CD4-positive, alpha-beta memory T cell (primary cell): ENCODE results near the gene ZNF534. TPM values are rescaled to one million over a fixed set of nuclear protein-coding genes. Genes with fewer than 3 reads are reported as not detected.
A peak's percentile ranks its signal among the peaks of the same experiment; 100 is the strongest.

Experiments
- CTCF ChIA-PET: fragments of 350-600 bp; sonication (Branson Sonifier 250); formaldehyde crosslinking; loops from one replicate; lab custom pipeline; 2021; ENCODE audit warnings: inconsistent platforms; ENCODE audit not compliant: partially characterized antibody; lab: Charles Lee
- POLR2A ChIA-PET: fragments of 350-600 bp; sonication (Branson Sonifier 250); formaldehyde crosslinking; loops from one replicate; lab custom pipeline; 2021; ENCODE audit not compliant: partially characterized antibody; lab: Charles Lee
- DNase-seq, 5 donors: peaks; one replicate each; pipeline versions ENCODE4 v3.0.0 to v3.0.0-alpha.2; 2020 to 2022; ENCODE audit warnings: mixed read lengths in 1 of 5
- H3K27ac ChIP-seq: one replicate; pipeline ENCODE4 v1.7.0; 2013; ENCODE audit warnings: low read depth, low read length
- H3K27me3 ChIP-seq: 2 replicates; pipeline ENCODE4 v1.7.0; 2013; ENCODE audit warnings: mild to moderate bottlenecking, low read length, moderate library complexity; ENCODE audit not compliant: insufficient read depth
- H3K36me3 ChIP-seq: 2 replicates; pipeline ENCODE4 v1.7.0; 2013; ENCODE audit warnings: mild to moderate bottlenecking, low read length, moderate library complexity; ENCODE audit not compliant: insufficient read depth
- H3K4me1 ChIP-seq: 2 replicates; pipeline ENCODE4 v1.7.0; 2013; ENCODE audit warnings: mild to moderate bottlenecking, low read length, moderate library complexity; ENCODE audit not compliant: insufficient read depth
- H3K4me3 ChIP-seq, 2 donors: one replicate each; pipeline ENCODE4 v1.7.0; 2013; ENCODE audit warnings: low read length in 2 of 2, mild to moderate bottlenecking in 1 of 2
- H3K9me3 ChIP-seq, 2 donors: one replicate each; pipeline ENCODE4 v1.7.0; 2013; ENCODE audit warnings: low read length in 2 of 2, control low read depth in 1 of 2; ENCODE audit not compliant: control insufficient read depth in 1 of 2
- H3K27ac Mint-ChIP-seq, 7 donors: one replicate each; pipeline ENCODE4 v1.8.0; 2020 to 2021; ENCODE audit warnings: mixed read lengths in 7 of 7, mild to moderate bottlenecking in 6 of 7, inconsistent platforms in 3 of 7, moderate library complexity in 3 of 7
- H3K27me3 Mint-ChIP-seq, 2 donors: one replicate each; pipeline ENCODE4 v1.8.0; 2020 to 2021; ENCODE audit warnings: mixed read lengths in 2 of 2
- H3K36me3 Mint-ChIP-seq, 2 donors: one replicate each; pipeline ENCODE4 v1.8.0; 2020 to 2021; ENCODE audit warnings: mixed read lengths in 2 of 2, inconsistent platforms in 1 of 2, mild to moderate bottlenecking in 1 of 2
- H3K4me1 Mint-ChIP-seq, 4 donors: one replicate each; pipeline ENCODE4 v1.8.0; 2020 to 2021; ENCODE audit warnings: mixed read lengths in 4 of 4, mild to moderate bottlenecking in 1 of 4
- H3K4me3 Mint-ChIP-seq, 8 donors: one replicate each; pipeline ENCODE4 v1.8.0; 2020 to 2021; ENCODE audit warnings: mixed read lengths in 8 of 8, mild to moderate bottlenecking in 7 of 8, moderate library complexity in 6 of 8, inconsistent platforms in 3 of 8
- H3K9me3 Mint-ChIP-seq, 8 donors: one replicate each; pipeline ENCODE4 v1.8.0; 2020 to 2021; ENCODE audit warnings: mixed read lengths in 8 of 8, mild to moderate bottlenecking in 5 of 8, inconsistent platforms in 3 of 8, moderate library complexity in 1 of 8
- intact Hi-C: fragments of 100-400 bp; cut with micrococcal nuclease; formaldehyde crosslinking; loops from one replicate; pipeline ENCODE4 v1.15.1; 2023
- polyA plus RNA-seq, 2 donors: library from polyadenylated mRNA; unstranded; fragments of 300-500 nt; fragmentation: Illumina TruSeq; gene quantifications; one replicate each; pipeline ENCODE4 v1.2.3, GENCODE V29; 2021
- total RNA-seq, 2 experiments: library from RNA; stranded (reverse); gene quantifications; one replicate each; pipeline ENCODE4 v1.2.3, GENCODE V29; 2021

The ZNF534 gene
- under 1 TPM in 1 of 2 experiments, not detected in 1; 0.15 TPM for total RNA-seq
- polyA plus RNA-seq = not detected

DNA sequence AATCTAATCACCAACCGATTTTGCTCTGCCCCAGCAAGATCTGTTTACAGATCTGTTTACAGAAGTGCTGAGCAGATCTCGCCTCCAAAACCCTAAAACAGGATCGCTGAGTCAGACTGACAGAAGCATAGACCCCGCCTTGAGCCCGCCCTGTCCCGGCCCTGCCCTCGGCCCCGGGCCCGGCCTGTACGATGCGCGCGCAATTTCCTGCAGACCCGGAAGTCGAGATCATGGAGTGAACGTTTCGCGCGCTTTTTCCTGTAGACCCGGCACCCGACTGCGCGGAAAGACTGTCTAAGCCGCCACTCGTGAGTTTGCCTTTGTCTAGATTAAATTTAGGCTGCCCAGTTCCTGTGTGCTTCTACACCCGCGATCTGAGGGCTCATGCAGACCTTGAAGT, at the start of gene ZNF534:
TSS of gene ZNF534 (plus strand) at position 212 of the 400 bp plus-strand sequence. CDS start 2,327 bp downstream, outside the sequence.
- intact Hi-C loops = no loop called here
- Histone ChIP-seq H3K27ac (no peak within 1 kb of the TSS), H3K4me1 (no peaks in the 10 kb centered on the region), H3K27me3 (no peaks in the 10 kb centered on the region), H3K4me3 (no peak within 1 kb of the TSS), H3K9me3 (peaks cover 0 to 29% of the 10 kb centered on the region in 2 donors), H3K36me3 (no peaks in the 10 kb centered on the region)
- ChIA-PET POLR2A (no interaction called here), CTCF (no interaction called here)
- Mint-ChIP-seq H3K27ac (no peak within 1 kb of the TSS), H3K36me3 (peaks cover 16 to 25% of the 10 kb centered on the region in 2 donors), H3K9me3 (peaks cover 3 to 94% (median 74%) of the 10 kb centered on the region in 8 donors), H3K27me3 (no peaks in the 10 kb centered on the region), H3K4me3 (no peak within 1 kb of the TSS), H3K4me1 (no peaks in the 10 kb centered on the region)
- DNase-seq = no peak

DNA sequence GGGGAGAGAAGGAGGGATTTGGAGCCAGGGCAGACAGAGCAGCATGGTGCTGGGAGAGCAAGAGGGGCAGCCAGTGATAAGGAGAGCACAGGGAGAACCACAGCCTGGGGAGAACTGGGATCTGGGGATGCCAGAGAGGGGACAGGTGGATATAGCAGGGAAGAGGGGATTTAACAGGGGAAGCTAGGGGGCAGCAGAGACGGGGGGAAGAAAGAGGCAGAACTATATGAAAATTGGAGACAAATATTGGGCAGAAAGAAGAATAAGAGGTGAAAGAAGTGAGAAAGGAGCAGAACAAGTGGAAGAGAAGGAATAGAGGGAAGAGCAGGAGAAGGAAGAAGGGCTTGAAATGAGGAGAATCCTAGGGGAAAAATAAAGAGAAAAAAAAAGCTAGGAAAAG, 37.8 kb upstream of the ZNF534 start:
- Histone ChIP-seq H3K4me3 (no peak overlapping the region), H3K9me3 (peaks cover 0 to 35% of the 10 kb centered on the region in 2 donors), H3K27me3 (no peaks in the 10 kb centered on the region), H3K27ac (no peak overlapping the region), H3K4me1 (no peaks in the 10 kb centered on the region), H3K36me3 (no peaks in the 10 kb centered on the region)
- intact Hi-C loops = no loop called here
- H3K4me3 Mint-ChIP-seq = peak overlapping the region in 3 of 8 donors; percentile 11 to 71 (median 13)
- peak overlapping the region in 1 of 7 donors; percentile 68 for H3K27ac Mint-ChIP-seq
- ChIA-PET CTCF (no interaction called here), POLR2A (interaction anchor here (1.0 kb wide), 1 partner anchor 55 kb away, joined by 3 read pairs; the partner anchor contains the start of gene ZNF610)
- H3K36me3 Mint-ChIP-seq = peaks cover 40 to 44% of the 10 kb centered on the region in 2 donors
- peaks cover 0 to 1% (median under 1%) of the 10 kb centered on the region in 4 donors for H3K4me1 Mint-ChIP-seq
- H3K9me3 Mint-ChIP-seq = peaks cover 4 to 89% (median 76%) of the 10 kb centered on the region in 8 donors
- no peaks in the 10 kb centered on the region for H3K27me3 Mint-ChIP-seq
- DNase-seq = no peak

DNA sequence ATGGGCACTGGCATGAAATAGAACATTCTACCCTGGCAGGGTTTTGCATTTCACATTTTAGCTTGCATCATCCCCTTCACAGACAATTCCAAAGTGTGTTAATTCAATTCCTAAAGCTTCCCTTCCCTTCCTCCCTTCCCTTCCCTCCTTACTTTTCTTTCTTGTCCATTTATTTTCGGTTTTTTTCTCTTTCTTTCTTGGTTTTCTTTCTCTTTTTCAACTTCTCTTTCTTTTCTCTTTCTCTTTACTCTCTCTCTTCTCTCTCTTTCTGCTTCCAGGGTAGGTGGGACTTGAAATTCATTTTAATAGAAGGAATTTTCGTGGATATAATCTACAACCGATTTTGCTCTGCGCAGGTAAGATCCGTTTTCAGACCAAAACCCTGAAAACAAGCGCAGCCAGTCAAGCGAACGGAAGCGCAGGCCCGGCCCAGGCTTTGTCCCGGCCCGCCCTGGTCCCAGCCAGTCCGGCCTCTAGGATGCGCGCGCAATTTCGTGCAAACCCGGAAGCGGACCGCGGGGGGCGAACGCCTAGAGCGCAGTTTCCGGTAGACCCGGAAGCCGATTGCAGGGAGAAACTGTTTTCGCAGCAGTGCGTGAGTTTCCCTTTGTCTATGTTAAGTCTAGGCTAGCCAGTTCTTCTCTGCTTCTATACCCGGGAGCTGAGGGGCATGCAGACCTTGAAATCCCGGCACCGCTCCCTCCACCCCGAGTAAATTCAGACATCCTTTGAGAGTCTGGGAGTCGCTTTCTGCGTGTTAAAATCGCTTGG, 31.5 kb upstream of the ZNF534 start, which contains the start of gene ZNF528:
TSS of gene ZNF528 (plus strand) at position 540 of the 771 bp plus-strand sequence. CDS start 4,165 bp downstream, outside the sequence.
- peak within 1 kb of the TSS; percentile 89 to 98 for H3K4me3 ChIP-seq
- peak within 1 kb of the TSS; percentile 76 to 93 (median 92) for H3K27ac Mint-ChIP-seq
- peak within 1 kb of the TSS; percentile 56 for H3K27ac ChIP-seq
- intact Hi-C loops = loop anchor here (1.0 to 5.0 kb wide), 5 partner anchors 28 to 173 kb away; partner anchors contain the start of genes ZNF610, ZNF701, ZNF766 and ZNF808
- H3K36me3 ChIP-seq = peaks cover 7% of the 10 kb centered on the region
- ChIA-PET CTCF (no interaction called here), POLR2A (interaction anchor here (0.7 to 2.9 kb wide), 6 partner anchors 24 to 294 kb away, joined by 3 to 13 read pairs (median 3); partner anchors contain the start of genes ZNF610 and ZNF880)
- peaks cover 2 to 84% (median 62%) of the 10 kb centered on the region in 8 donors for H3K9me3 Mint-ChIP-seq
- peak within 1 kb of the TSS; percentile 86 to 95 (median 90) for H3K4me3 Mint-ChIP-seq
- H3K4me1 Mint-ChIP-seq = peaks cover 13 to 29% (median 22%) of the 10 kb centered on the region in 4 donors
- DNase-seq = peak; percentile 85 to 93 (median 88)
- no peaks in the 10 kb centered on the region for H3K27me3 Mint-ChIP-seq
- H3K27me3 ChIP-seq = no peaks in the 10 kb centered on the region
- H3K9me3 ChIP-seq = peaks cover 0 to 8% of the 10 kb centered on the region in 2 donors
- peaks cover 14% of the 10 kb centered on the region for H3K4me1 ChIP-seq
- H3K36me3 Mint-ChIP-seq = peaks cover 72 to 74% of the 10 kb centered on the region in 2 donors

DNA sequence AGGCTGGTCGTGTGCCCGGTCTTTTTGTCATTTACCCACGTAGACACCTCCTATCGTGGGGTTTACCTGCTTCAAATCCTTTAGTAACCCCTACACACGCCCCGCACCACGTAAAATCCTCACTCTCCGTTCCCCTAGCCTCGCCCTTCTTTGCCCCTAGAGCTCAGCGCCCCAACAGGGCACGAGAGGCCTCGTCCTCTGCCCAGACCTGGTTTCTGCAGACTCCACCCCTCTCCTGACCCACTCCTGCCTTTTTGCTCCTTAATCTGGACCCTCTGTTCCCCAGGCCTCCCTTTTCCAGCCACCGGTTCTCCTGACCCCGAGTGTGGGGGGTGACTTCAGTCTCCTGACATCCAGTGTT, 30.9 kb upstream of the ZNF534 start:
- Mint-ChIP-seq H3K36me3 (peaks cover 74% of the 10 kb centered on the region in 2 donors), H3K4me1 (peaks cover 13 to 29% (median 22%) of the 10 kb centered on the region in 4 donors), H3K27me3 (no peaks in the 10 kb centered on the region), H3K9me3 (peaks cover 2 to 80% (median 60%) of the 10 kb centered on the region in 8 donors), H3K27ac (peak overlapping the region; percentile 76 to 93 (median 92)), H3K4me3 (peak overlapping the region; percentile 86 to 95 (median 90))
- H3K4me3 ChIP-seq = peak overlapping the region; percentile 89 to 98
- ChIA-PET POLR2A (interaction anchor here (0.7 to 2.9 kb wide), 5 partner anchors 29 to 293 kb away, joined by 3 to 13 read pairs (median 3); partner anchors contain the start of genes ZNF610 and ZNF880), CTCF (interaction anchor here (0.8 kb wide), 1 partner anchor 262 kb away, joined by 3 read pairs; no protein-coding TSS in a partner anchor)
- peaks cover 14% of the 10 kb centered on the region for H3K4me1 ChIP-seq
- H3K27ac ChIP-seq = peak overlapping the region; percentile 56
- intact Hi-C loops = loop anchor here (5.0 kb wide), 1 partner anchor 129 kb away; the partner anchor contains the start of gene ZNF808
- H3K27me3 ChIP-seq = no peaks in the 10 kb centered on the region
- no peak for DNase-seq
- peaks cover 7% of the 10 kb centered on the region for H3K36me3 ChIP-seq
- peaks cover 0 to 8% of the 10 kb centered on the region in 2 donors for H3K9me3 ChIP-seq

DNA sequence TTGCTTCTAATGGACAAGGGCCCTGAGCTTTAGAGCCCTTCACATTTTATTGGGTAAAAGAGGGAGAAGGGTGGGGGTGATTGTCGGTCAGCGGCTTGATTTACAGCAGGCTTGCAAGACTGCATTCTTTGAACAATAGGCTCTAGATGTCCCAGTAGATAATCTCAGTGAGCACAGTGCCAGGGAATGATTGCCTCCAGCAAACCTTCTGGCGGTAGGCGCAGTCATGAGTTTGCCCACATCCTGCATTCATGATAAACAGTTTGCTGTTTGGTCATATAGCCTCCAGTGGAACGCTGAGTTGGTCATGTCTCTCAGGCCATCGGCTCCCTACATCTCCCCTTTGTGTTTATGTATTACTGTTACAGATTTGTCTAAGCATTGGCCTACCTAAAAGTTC, 18.7 kb upstream of the ZNF534 start:
- Mint-ChIP-seq H3K27ac (no peak overlapping the region), H3K9me3 (peaks cover 6 to 100% (median 88%) of the 10 kb centered on the region in 8 donors), H3K27me3 (no peaks in the 10 kb centered on the region), H3K4me1 (no peaks in the 10 kb centered on the region), H3K4me3 (no peak overlapping the region), H3K36me3 (peaks cover 86 to 88% of the 10 kb centered on the region in 2 donors)
- peaks cover 0 to 35% of the 10 kb centered on the region in 2 donors for H3K9me3 ChIP-seq
- no peaks in the 10 kb centered on the region for H3K4me1 ChIP-seq
- intact Hi-C loops = no loop called here
- no peak overlapping the region for H3K27ac ChIP-seq
- no peak overlapping the region for H3K4me3 ChIP-seq
- ChIA-PET CTCF (no interaction called here), POLR2A (no interaction called here)
- no peaks in the 10 kb centered on the region for H3K27me3 ChIP-seq
- peaks cover 27% of the 10 kb centered on the region for H3K36me3 ChIP-seq
- DNase-seq = no peak

DNA sequence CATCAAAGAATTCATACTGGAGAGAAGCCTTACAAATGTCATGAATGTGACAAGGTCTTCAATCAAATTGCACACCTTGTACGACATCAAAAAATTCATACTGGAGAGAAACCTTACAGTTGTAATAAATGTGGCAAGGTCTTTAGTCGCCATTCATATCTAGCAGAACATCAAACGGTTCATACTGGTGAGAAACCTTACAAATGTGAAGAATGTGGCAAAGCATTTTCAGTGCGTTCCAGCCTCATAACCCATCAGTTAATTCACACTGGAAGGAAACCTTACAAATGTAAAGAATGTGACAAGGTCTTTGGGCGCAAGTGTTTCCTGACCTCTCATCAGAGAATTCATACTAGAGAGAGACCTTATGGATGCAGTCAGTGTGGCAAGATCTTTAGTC, 13.2 kb upstream of the ZNF534 start:
- Histone ChIP-seq H3K9me3 (peaks cover 0 to 56% of the 10 kb centered on the region in 2 donors), H3K4me3 (peak overlapping the region in 1 of 2 donors; percentile 5), H3K4me1 (no peaks in the 10 kb centered on the region), H3K36me3 (no peaks in the 10 kb centered on the region), H3K27ac (no peak overlapping the region), H3K27me3 (no peaks in the 10 kb centered on the region)
- Mint-ChIP-seq H3K4me1 (no peaks in the 10 kb centered on the region), H3K4me3 (no peak overlapping the region), H3K27me3 (peaks cover 0 to 1% of the 10 kb centered on the region in 2 donors), H3K9me3 (peaks cover 8 to 97% (median 89%) of the 10 kb centered on the region in 8 donors), H3K27ac (no peak overlapping the region), H3K36me3 (peaks cover 35 to 56% of the 10 kb centered on the region in 2 donors)
- CTCF ChIA-PET = no interaction called here
- DNase-seq = no peak
- intact Hi-C loops = no loop called here
- POLR2A ChIA-PET = no interaction called here

DNA sequence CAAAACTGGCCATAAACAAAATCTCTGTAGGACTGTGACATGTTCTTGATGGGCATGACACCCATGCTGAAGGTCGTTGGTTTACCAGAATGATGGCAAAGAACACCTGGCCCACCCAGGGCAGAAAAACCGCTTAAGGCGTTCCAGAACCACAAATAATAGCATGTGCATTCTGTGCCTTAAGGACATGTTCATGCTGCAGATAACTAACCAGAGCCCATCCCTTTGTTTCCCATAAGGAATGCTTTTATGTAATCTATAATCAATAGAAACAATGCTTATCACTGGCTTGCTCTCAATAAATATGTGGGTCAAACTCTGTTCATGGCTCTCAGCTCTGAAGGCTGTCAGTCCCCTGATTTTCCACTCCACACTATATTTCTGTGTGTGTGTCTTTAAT, 13.2 kb downstream of the ZNF534 start:
- no peaks in the 10 kb centered on the region for H3K36me3 ChIP-seq
- no peaks in the 10 kb centered on the region for H3K4me1 ChIP-seq
- Mint-ChIP-seq H3K27ac (no peak overlapping the region), H3K27me3 (no peaks in the 10 kb centered on the region), H3K9me3 (peaks cover 16 to 94% (median 82%) of the 10 kb centered on the region in 8 donors), H3K4me1 (no peaks in the 10 kb centered on the region), H3K4me3 (no peak overlapping the region), H3K36me3 (peaks cover 7 to 29% of the 10 kb centered on the region in 2 donors)
- H3K27me3 ChIP-seq = no peaks in the 10 kb centered on the region
- intact Hi-C loops = no loop called here
- H3K27ac ChIP-seq = no peak overlapping the region
- DNase-seq = no peak
- H3K9me3 ChIP-seq = peaks cover 0 to 36% of the 10 kb centered on the region in 2 donors
- ChIA-PET POLR2A (no interaction called here), CTCF (no interaction called here)
- no peak overlapping the region for H3K4me3 ChIP-seq
